GM12878 (cell line): ENCODE measurements around the gene RIN2. TPM values are rescaled to one million over a fixed set of nuclear protein-coding genes. Genes with fewer than 3 reads are reported as not detected.

Experiments used
- ATAC-seq: fragments of 200-7000 bp; cut with Tn5 transposase; 3 replicates; pipeline ENCODE4 v1.9.1; 2020; ENCODE audit warnings: mild to moderate bottlenecking, moderate library complexity
- BruUV-seq: library from RNA; stranded (reverse); fragments of 400-500 nt; replicated peaks from 2 replicates; lab custom pipeline; 2021; lab: Mats Ljungman, UMichigan
- CTCF ChIA-PET: fragments of 300-600 bp; sonication (Branson Sonifier 250); formaldehyde crosslinking; extraction: SDS; loops from one replicate; lab custom pipeline; 2021; ENCODE audit warnings: inconsistent platforms; lab: Yijun Ruan, JAX
- POLR2A ChIA-PET: fragments of 350-600 bp; formaldehyde crosslinking; extraction: SDS; loops from one replicate; lab custom pipeline; 2021; ENCODE audit warnings: inconsistent platforms; lab: Charles Lee
- RAD21 ChIA-PET: fragments of 300-600 bp; sonication (Branson Sonifier 250); formaldehyde crosslinking; loops from one replicate; lab custom pipeline; 2023; ENCODE audit warnings: antibody characterized with exemption; ENCODE audit not compliant: unreplicated experiment; lab: Charles Lee
- SMC1A ChIA-PET: fragments of 300-600 bp; sonication (Branson Sonifier 250); formaldehyde crosslinking; loops from one replicate; lab custom pipeline; 2023; ENCODE audit not compliant: unreplicated experiment, uncharacterized antibody; lab: Charles Lee
- DNase-seq: peaks from one replicate; pipeline ENCODE4 v3.0.0-alpha.2; 2011; ENCODE audit warnings: low read depth, low spot score
- FAIRE-seq: peaks from 3 replicates; lab custom pipeline; 2011; peaks lifted over from hg19 to GRCh38; lab: Jason Lieb, UNC
- H2AFZ ChIP-seq: 2 replicates; pipeline ENCODE4 v1.6.0; 2011; ENCODE audit warnings: low read depth, low read length, control low read depth; ENCODE audit not compliant: control insufficient read depth
- H3K27ac ChIP-seq: 2 replicates; pipeline ENCODE4 v1.5.1; 2011; ENCODE audit warnings: control low read depth; ENCODE audit not compliant: control insufficient read depth, insufficient read depth
- H3K27me3 ChIP-seq, 2 experiments: replicated peaks in 1 of 2; 2 replicates each; pipeline versions ENCODE4 v1.6.0 to v1.6.1; 2011; ENCODE audit warnings: low read length in 1 of 2; ENCODE audit not compliant: control insufficient read depth in 2 of 2, insufficient read depth in 2 of 2
- H3K36me3 ChIP-seq, 2 experiments: 2 replicates each; pipeline ENCODE4 v1.5.1; 2011; ENCODE audit warnings: low read length in 1 of 2; ENCODE audit not compliant: control insufficient read depth in 2 of 2, insufficient read depth in 2 of 2
- H3K4me1 ChIP-seq: 2 replicates; pipeline ENCODE4 v1.6.1; 2011; ENCODE audit warnings: mild to moderate bottlenecking, low read length, moderate library complexity, mixed read lengths; ENCODE audit not compliant: control insufficient read depth, insufficient read depth
- H3K4me2 ChIP-seq: 2 replicates; pipeline ENCODE4 v1.6.0; 2011; ENCODE audit warnings: control low read depth; ENCODE audit not compliant: control insufficient read depth, insufficient read depth
- H3K4me3 ChIP-seq: fragments of 200-600 bp; sonication (generic); 2 replicates; pipeline ENCODE4 v1.5.1; 2016
- H3K79me2 ChIP-seq: 2 replicates; pipeline ENCODE4 v1.6.0; 2011; ENCODE audit warnings: low read length; ENCODE audit not compliant: control insufficient read depth, insufficient read depth
- H3K9ac ChIP-seq: 2 replicates; pipeline ENCODE4 v1.8.0; 2011; ENCODE audit warnings: low read length, control low read depth, mixed read lengths; ENCODE audit not compliant: control insufficient read depth, insufficient read depth
- H3K9me3 ChIP-seq: replicated peaks from 3 replicates; pipeline ENCODE4 v1.5.1; 2011; ENCODE audit warnings: mild to moderate bottlenecking, low read length; ENCODE audit not compliant: control insufficient read depth, insufficient read depth
- H4K20me1 ChIP-seq: 2 replicates; pipeline ENCODE4 v1.6.0; 2011; ENCODE audit not compliant: control insufficient read depth, insufficient read depth
- CREB1 ChIP-seq: IDR thresholded peaks from 2 replicates; pipeline ENCODE4 v1.6.1; 2012; ENCODE audit warnings: low read depth, mild to moderate bottlenecking, inconsistent platforms
- FOXM1 ChIP-seq: IDR thresholded peaks from 2 replicates; pipeline ENCODE4 v1.6.1; 2012; ENCODE audit warnings: low read depth, mild to moderate bottlenecking, inconsistent platforms, low read length, moderate library complexity
- MEF2B ChIP-seq: fragments of 450-650 bp; IDR thresholded peaks from 2 replicates; pipeline ENCODE4 v1.6.1; 2018; ENCODE audit warnings: mild to moderate bottlenecking, moderate library complexity; ENCODE audit not compliant: partially characterized antibody, poor library complexity, severe bottlenecking
- SUPT20H ChIP-seq: IDR thresholded peaks from 2 replicates; pipeline ENCODE4 v1.6.1; 2011; ENCODE audit warnings: low read depth, mild to moderate bottlenecking, low read length, moderate library complexity, borderline replicate concordance; ENCODE audit not compliant: control insufficient read depth
- ZNF217 ChIP-seq: fragments of 450-650 bp; IDR thresholded peaks from 2 replicates; pipeline ENCODE4 v1.6.1; 2017; ENCODE audit warnings: antibody characterized with exemption, mild to moderate bottlenecking
- WGBS: methylation state at CpG from one replicate; pipeline ENCODE4 v1.1.6; 2016; ENCODE audit warnings: low lambda C conversion rate; ENCODE audit not compliant: insufficient replicate concordance, insufficient coverage; ENCODE audit errors: missing lambda C conversion rate; 5-methylcytosine and 5-hydroxymethylcytosine counted together
- in situ Hi-C: fragments of 300-500 bp; cut with MboI; formaldehyde crosslinking; loops from 9 replicates; pipeline ENCODE4 v1.14.3; 2018; ENCODE audit warnings: mixed read lengths
- intact Hi-C: fragments of 100-400 bp; cut with micrococcal nuclease; formaldehyde crosslinking; loops from one replicate; pipeline ENCODE4 v1.14.2; 2022; ENCODE audit not compliant: unreplicated experiment
- polyA plus RNA-seq, 11 experiments: library from polyadenylated mRNA; depleted of rRNA in 4 of 11; unstranded in 6 of 11; stranded (reverse) in 5 of 11; fragments of >200 nt; fragmentation: Nextera tagmentation in 4 of 11; fragmentation: Illumina TruSeq in 1 of 11; extraction: Ambion mirVana in 4 of 11; extraction: Trizol in 1 of 11; gene quantifications; 1 replicate in 1 of 11; 2 replicates in 10 of 11; pipeline versions ENCODE4 v1.2.1 to v1.2.3, GENCODE V29; 2011 to 2016; ENCODE audit warnings: inconsistent platforms in 2 of 11, missing spikeins in 2 of 11, low read depth in 1 of 11
- total RNA-seq, 4 experiments: library from RNA; depleted of rRNA in 3 of 4; stranded (reverse); fragments of >200 nt in 3 of 4; fragmentation: Illumina TruSeq in 1 of 4; extraction: Trizol in 1 of 4; gene quantifications; 2 replicates each; pipeline versions ENCODE4 v1.2.1 to v1.2.3, GENCODE V29; 2013 to 2021
- TF ChIP-seq, protein P1 (sequence below): fragments of 450-650 bp; IDR thresholded peaks from 2 replicates; pipeline ENCODE4 v1.6.1; 2016; ENCODE audit warnings: mild to moderate bottlenecking
- TF ChIP-seq, protein P2 (sequence below): fragments of 450-650 bp; IDR thresholded peaks from 2 replicates; pipeline ENCODE4 v1.6.1; 2016; ENCODE audit warnings: mild to moderate bottlenecking

Gene RIN2
- total and polyA plus RNA-seq, 10 of the 15 experiments (the other 5 are each of a cell fraction or from before 2014, with no cell fraction given), result 0.68 to 8.5 (median 4.5) TPM

DNA sequence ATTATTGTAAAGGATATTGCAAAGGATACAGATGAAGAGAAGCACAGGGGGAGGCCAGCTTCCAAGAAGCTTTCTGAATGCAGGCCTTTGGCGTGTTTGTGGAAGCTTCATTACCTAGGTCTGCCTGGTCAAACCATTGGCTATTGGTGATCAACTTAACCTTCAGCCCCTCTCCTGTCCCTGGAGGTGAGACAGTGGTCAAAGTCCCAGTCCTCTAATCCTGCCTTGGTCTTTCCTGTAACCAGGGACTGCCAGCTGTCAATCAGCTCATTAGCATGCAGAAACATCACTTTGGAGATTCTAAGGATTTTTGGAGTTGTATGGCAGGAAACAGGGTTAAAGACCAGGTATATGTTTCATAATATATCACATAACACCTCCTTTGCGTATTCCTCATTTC lies 13.0 kb downstream of the RIN2 start:
- ATAC-seq (no peak), DNase-seq (no peak), FAIRE-seq (no peak)
- in situ Hi-C loops, result no loop called here
- SMC1A ChIA-PET, result interaction anchor here (0.5 to 2.3 kb wide), 8 partner anchors 9 to 78 kb away, joined by 3 to 10 read pairs (median 4); no protein-coding TSS in a partner anchor
- H3K4me1 ChIP-seq, result no peaks in the 10 kb centered on the region
- no peak overlapping the region for H3K4me2 ChIP-seq
- intact Hi-C loops, result no loop called here
- 40% methylated on average over 2 of the region's 2 CpGs for WGBS
- CTCF ChIA-PET, result interaction anchor here (0.5 to 1.9 kb wide), 7 partner anchors 9 to 109 kb away, joined by 3 to 4 read pairs (median 3); no protein-coding TSS in a partner anchor
- POLR2A ChIA-PET, result interaction anchor here (1.5 kb wide), 1 partner anchor 65 kb away, joined by 4 read pairs; no protein-coding TSS in a partner anchor
- H3K9ac ChIP-seq, result no peak overlapping the region
- BruUV-seq, result no TSS peak
- H3K4me3 ChIP-seq, result no peak overlapping the region
- no peaks in the 10 kb centered on the region for H3K79me2 ChIP-seq
- no peak overlapping the region for H3K27ac ChIP-seq
- H3K27me3 ChIP-seq, result peaks cover 3 to 7% of the 10 kb centered on the region in 2 experiments
- no peaks in the 10 kb centered on the region for H3K36me3 ChIP-seq
- RAD21 ChIA-PET, result interaction anchor here (1.0 to 2.3 kb wide), 4 partner anchors 9 to 46 kb away, joined by 3 to 9 read pairs (median 6); no protein-coding TSS in a partner anchor
- H2AFZ ChIP-seq, result no peak overlapping the region
- H3K9me3 ChIP-seq, result no peaks in the 10 kb centered on the region
- TF ChIP-seq, protein P1, sequence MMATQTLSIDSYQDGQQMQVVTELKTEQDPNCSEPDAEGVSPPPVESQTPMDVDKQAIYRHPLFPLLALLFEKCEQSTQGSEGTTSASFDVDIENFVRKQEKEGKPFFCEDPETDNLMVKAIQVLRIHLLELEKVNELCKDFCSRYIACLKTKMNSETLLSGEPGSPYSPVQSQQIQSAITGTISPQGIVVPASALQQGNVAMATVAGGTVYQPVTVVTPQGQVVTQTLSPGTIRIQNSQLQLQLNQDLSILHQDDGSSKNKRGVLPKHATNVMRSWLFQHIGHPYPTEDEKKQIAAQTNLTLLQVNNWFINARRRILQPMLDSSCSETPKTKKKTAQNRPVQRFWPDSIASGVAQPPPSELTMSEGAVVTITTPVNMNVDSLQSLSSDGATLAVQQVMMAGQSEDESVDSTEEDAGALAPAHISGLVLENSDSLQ, result no peak
- no peak for TF ChIP-seq CREB1
- no peak for TF ChIP-seq MEF2B
- TF ChIP-seq, protein P2, sequence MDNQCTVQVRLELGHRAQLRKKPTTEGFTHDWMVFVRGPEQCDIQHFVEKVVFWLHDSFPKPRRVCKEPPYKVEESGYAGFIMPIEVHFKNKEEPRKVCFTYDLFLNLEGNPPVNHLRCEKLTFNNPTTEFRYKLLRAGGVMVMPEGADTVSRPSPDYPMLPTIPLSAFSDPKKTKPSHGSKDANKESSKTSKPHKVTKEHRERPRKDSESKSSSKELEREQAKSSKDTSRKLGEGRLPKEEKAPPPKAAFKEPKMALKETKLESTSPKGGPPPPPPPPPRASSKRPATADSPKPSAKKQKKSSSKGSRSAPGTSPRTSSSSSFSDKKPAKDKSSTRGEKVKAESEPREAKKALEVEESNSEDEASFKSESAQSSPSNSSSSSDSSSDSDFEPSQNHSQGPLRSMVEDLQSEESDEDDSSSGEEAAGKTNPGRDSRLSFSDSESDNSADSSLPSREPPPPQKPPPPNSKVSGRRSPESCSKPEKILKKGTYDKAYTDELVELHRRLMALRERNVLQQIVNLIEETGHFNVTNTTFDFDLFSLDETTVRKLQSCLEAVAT, result no peak
- no peak for TF ChIP-seq FOXM1
- no peak for TF ChIP-seq ZNF217
- TF ChIP-seq SUPT20H, result no peak
- H4K20me1 ChIP-seq, result no peaks in the 10 kb centered on the region
